ENCODE results near the gene PBRM1.

DNA sequence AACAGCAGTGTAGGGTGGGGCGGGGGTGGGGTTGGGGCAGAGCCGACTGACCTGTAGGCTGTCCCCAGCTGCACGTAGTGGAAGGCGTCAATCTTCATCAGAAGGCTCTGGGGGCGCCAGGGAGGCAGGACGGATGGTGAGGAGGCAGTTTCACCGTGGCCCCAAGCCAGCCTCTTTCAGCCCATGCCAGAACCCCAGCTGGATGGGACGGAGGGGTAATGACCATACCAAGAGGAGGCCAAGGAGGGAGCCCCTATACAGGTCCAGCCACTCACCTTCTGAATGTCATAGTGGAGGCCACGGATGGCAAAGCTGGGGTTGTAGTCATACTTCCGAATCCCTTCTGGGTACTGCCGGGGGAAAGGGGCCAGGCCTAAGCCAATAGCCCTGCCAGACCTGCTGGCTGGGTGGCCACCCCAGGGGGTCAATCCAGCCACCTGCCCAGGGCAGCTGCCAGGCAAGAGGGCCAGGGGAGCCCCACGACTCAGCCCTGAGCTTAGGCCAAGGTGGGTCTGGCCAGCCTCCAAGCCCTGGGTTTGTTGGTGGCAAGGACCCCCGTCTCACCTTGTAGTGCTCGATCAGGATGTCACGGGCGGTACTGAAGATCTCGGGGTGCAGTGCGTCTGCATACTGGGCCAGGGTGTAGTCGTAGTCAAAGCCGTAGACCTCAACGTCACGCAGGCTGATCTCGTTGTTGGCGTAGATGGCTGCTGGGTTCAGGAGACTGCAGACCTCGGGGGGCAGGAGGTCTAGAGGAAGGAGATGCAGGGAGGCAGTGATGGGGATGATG, 156.9 kb downstream of the PBRM1 start:
- no peak for TF ChIP-seq YY1 (IDR thresholded peaks at IDR 0.05; ENCODE audit: low read depth)
- no peak for TF ChIP-seq EP300 (IDR thresholded peaks at IDR 0.05; ENCODE audit: borderline replicate concordance)
- TF ChIP-seq NFIC (IDR thresholded peaks at IDR 0.05): no peak
- TF ChIP-seq, protein P1, sequence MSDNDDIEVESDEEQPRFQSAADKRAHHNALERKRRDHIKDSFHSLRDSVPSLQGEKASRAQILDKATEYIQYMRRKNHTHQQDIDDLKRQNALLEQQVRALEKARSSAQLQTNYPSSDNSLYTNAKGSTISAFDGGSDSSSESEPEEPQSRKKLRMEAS (IDR thresholded peaks at IDR 0.05): no peak
